ENCODE results near the gene DTX4.

DNA sequence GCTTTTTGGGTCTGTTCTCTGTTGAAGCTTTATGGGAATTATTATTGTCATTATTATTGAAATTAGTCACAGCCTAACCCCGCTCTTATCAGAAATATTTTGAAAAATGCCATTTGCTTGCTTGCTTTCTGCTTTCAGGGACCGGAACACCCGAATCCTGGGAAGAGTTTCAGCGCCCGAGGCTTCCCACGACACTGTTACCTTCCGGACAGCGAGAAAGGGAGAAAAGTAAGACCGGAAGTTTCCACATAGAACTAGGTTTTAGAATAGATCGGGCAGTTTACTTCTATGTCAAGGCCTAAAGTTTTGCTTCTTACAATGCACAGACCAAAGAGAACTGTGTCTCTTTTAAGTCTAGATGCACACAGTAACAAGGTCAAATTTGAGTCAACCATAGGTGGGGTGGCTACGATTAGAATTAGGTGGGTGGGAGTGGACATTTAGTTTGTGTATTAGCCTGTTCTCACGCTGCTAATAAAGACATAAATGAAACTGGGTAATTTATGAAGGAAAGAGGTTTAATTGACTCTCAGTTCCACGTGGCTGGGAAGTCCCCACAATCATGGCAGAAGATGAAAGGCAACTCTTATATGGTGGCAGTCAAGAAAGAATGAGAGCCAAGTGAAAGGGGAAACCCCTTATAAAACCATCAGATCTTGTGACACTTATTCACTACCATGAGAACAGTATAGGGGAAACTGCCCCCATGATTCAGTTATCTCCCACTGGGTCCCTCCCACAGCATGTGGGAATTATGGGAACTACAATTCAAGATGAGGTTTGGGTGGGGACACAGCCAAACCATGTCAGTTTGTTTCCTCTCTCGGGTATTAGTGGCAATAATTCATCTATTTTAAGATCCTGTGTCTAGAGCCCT is 27.9 kb downstream of the DTX4 start:
- no peak for TF ChIP-seq ZNF274 (IDR thresholded peaks at IDR 0.05; ENCODE audit: low read depth, low read length)
- no peak for TF ChIP-seq SUZ12 (IDR thresholded peaks at IDR 0.05; ENCODE audit: extremely low read depth, insufficient read depth, insufficient read length)

Data from NT2/D1 (cell line).